SK-N-SH (cell line): Measurements from ENCODE around the gene COX8A. TPM values are rescaled to one million over a fixed set of nuclear protein-coding genes. Genes with fewer than 3 reads are reported as not detected.

Experiments used
- CTCF ChIA-PET: fragments of 300-600, 350-600 bp; formaldehyde crosslinking; extraction: SDS; loops from one replicate; lab custom pipeline; 2021; lab: Yijun Ruan, JAX
- POLR2A ChIA-PET: fragments of 350-600 bp; sonication (Branson Sonifier 250); formaldehyde crosslinking; extraction: SDS; loops from one replicate; lab custom pipeline; 2020; ENCODE audit warnings: antibody characterized with exemption, inconsistent platforms; lab: Yijun Ruan, JAX
- DNase-seq: peaks from one replicate; pipeline ENCODE4 v3.0.0; 2012
- H2AFZ ChIP-seq: fragments of 200-600 bp; sonication (generic); 2 replicates; pipeline ENCODE4 v1.8.1; 2016; ENCODE audit warnings: antibody characterized with exemption, mild to moderate bottlenecking, low read depth
- H3F3A ChIP-seq: fragments of 200-600 bp; sonication (generic); replicated peaks from 2 replicates; pipeline ENCODE3; 2016; ENCODE audit warnings: antibody characterized with exemption, mild to moderate bottlenecking; ENCODE audit not compliant: insufficient read depth
- H3K27ac ChIP-seq, 2 experiments: fragments of 200-500 bp in 1 of 2; fragments of 200-600 bp in 1 of 2; sonication (Bioruptor generic) in 1 of 2; sonication (generic), shearing (Covaris generic) in 1 of 2; 2 replicates each; pipeline versions ENCODE4 v1.5.1 to v1.6.1; 2014 to 2016; ENCODE audit warnings: low read depth in 2 of 2, inconsistent platforms in 1 of 2, low read length in 1 of 2, mild to moderate bottlenecking in 1 of 2, mixed read lengths in 1 of 2
- H3K27me3 ChIP-seq: fragments of 200-600 bp; sonication (generic), shearing (Covaris generic); 2 replicates; pipeline ENCODE4 v1.6.1; 2016; ENCODE audit warnings: mixed run types; ENCODE audit not compliant: insufficient read depth
- H3K36me3 ChIP-seq, 2 experiments: fragments of 200-500 bp in 1 of 2; fragments of 200-600 bp in 1 of 2; sonication (Bioruptor generic) in 1 of 2; sonication (generic) in 1 of 2; replicated peaks in 1 of 2; 2 replicates each; pipeline versions ENCODE3 to v1.5.1; 2014 to 2016; ENCODE audit warnings: low read length in 1 of 2, mild to moderate bottlenecking in 1 of 2; ENCODE audit not compliant: insufficient read depth in 2 of 2, control insufficient read depth in 1 of 2
- H3K4me1 ChIP-seq, 2 experiments: fragments of 200-500 bp in 1 of 2; fragments of 200-600 bp in 1 of 2; sonication (Bioruptor generic) in 1 of 2; sonication (generic), shearing (Covaris generic) in 1 of 2; 2 replicates each; pipeline versions ENCODE4 v1.5.1 to v1.6.1; 2014 to 2016; ENCODE audit warnings: low read depth in 1 of 2, low read length in 1 of 2, mixed run types in 1 of 2; ENCODE audit not compliant: insufficient read depth in 2 of 2, control insufficient read depth in 1 of 2
- H3K4me2 ChIP-seq: fragments of 200-600 bp; sonication (generic), shearing (Covaris generic); 2 replicates; pipeline ENCODE4 v1.6.1; 2017; ENCODE audit warnings: mixed run types
- H3K4me3 ChIP-seq, 2 experiments: fragments of 200-500 bp in 1 of 2; fragments of 200-600 bp in 1 of 2; sonication (Bioruptor generic) in 1 of 2; sonication (generic), shearing (Covaris generic) in 1 of 2; 2 replicates each; pipeline versions ENCODE4 v1.5.1 to v1.8.1; 2014 to 2016; ENCODE audit warnings: low read depth in 2 of 2, inconsistent platforms in 1 of 2, low read length in 1 of 2, mild to moderate bottlenecking in 1 of 2, mixed read lengths in 1 of 2, moderate library complexity in 1 of 2
- H3K79me2 ChIP-seq: fragments of 200-600 bp; sonication (generic); 2 replicates; pipeline ENCODE4 v1.8.1; 2017; ENCODE audit warnings: mild to moderate bottlenecking; ENCODE audit not compliant: insufficient read depth
- H3K9ac ChIP-seq: fragments of 200-600 bp; sonication (generic); 2 replicates; pipeline ENCODE4 v1.6.1; 2017; ENCODE audit warnings: mixed run types
- H3K9me2 ChIP-seq: fragments of 200-600 bp; sonication (generic); 2 replicates; pipeline ENCODE4 v1.6.1; 2017; ENCODE audit warnings: mixed run types
- H3K9me3 ChIP-seq: fragments of 200-600 bp; sonication (generic); 2 replicates; pipeline ENCODE4 v1.6.1; 2017; ENCODE audit warnings: mixed run types, mild to moderate bottlenecking, moderate library complexity
- H4K20me1 ChIP-seq: fragments of 200-600 bp; sonication (generic); 2 replicates; pipeline ENCODE4 v1.6.1; 2017; ENCODE audit warnings: mild to moderate bottlenecking, mixed run types; ENCODE audit not compliant: insufficient read depth
- CHD2 ChIP-seq: fragments of 150-350 bp; IDR thresholded peaks from 2 replicates; pipeline ENCODE4 v1.6.1; 2018; ENCODE audit warnings: low read length; ENCODE audit not compliant: partially characterized antibody
- CTCF ChIP-seq: fragments of 200-600 bp; sonication (generic); IDR thresholded peaks from 2 replicates; pipeline ENCODE4 v1.6.1; 2017; ENCODE audit warnings: antibody characterized with exemption, mild to moderate bottlenecking, moderate library complexity
- EZH2phosphoT487 ChIP-seq: fragments of 200-600 bp; sonication (generic); IDR thresholded peaks from 2 replicates; pipeline ENCODE4 v1.6.1; 2017; ENCODE audit warnings: low read depth, mixed run types, mild to moderate bottlenecking, antibody characterized with exemption, moderate library complexity, borderline replicate concordance
- FOSL2 ChIP-seq: IDR thresholded peaks from 2 replicates; pipeline ENCODE4 v1.4.0; 2012; ENCODE audit warnings: low read depth, mild to moderate bottlenecking, moderate library complexity, borderline replicate concordance
- FOXJ3 ChIP-seq: sonication (generic); formaldehyde crosslinking; IDR thresholded peaks from 2 replicates; pipeline ENCODE4 v1.5.1; 2020; ENCODE audit warnings: mild to moderate bottlenecking, missing genetic modification reagents
- JUND ChIP-seq: IDR thresholded peaks from 2 replicates; pipeline ENCODE4 v1.4.0; 2012
- MEF2A ChIP-seq: IDR thresholded peaks from 2 replicates; pipeline ENCODE4 v1.4.0; 2012; ENCODE audit warnings: low read depth, borderline replicate concordance
- NFIC ChIP-seq: IDR thresholded peaks from 2 replicates; pipeline ENCODE4 v1.4.0; 2012; ENCODE audit warnings: borderline replicate concordance
- RCOR1 ChIP-seq: fragments of 150-350 bp; IDR thresholded peaks from 2 replicates; pipeline ENCODE4 v1.6.1; 2017; ENCODE audit warnings: antibody characterized with exemption, low read length
- RFX5 ChIP-seq: IDR thresholded peaks from 2 replicates; pipeline ENCODE4 v1.6.1; 2012; ENCODE audit warnings: mild to moderate bottlenecking, improper control_type of control experiment, low read length
- RXRA ChIP-seq: IDR thresholded peaks from 2 replicates; pipeline ENCODE4 v1.4.0; 2012; ENCODE audit warnings: low read depth, mild to moderate bottlenecking, borderline replicate concordance
- SIN3A ChIP-seq: IDR thresholded peaks from 2 replicates; pipeline ENCODE4 v1.6.1; 2012; ENCODE audit warnings: low read depth, mild to moderate bottlenecking, low read length, moderate library complexity, borderline replicate concordance
- TAF1 ChIP-seq: IDR thresholded peaks from 2 replicates; pipeline ENCODE4 v1.6.1; 2012; ENCODE audit warnings: low read depth, mild to moderate bottlenecking, low read length, moderate library complexity, borderline replicate concordance
- TCF12 ChIP-seq: IDR thresholded peaks from 2 replicates; pipeline ENCODE4 v1.4.0; 2012
- TEAD4 ChIP-seq: IDR thresholded peaks from 2 replicates; pipeline ENCODE4 v1.4.0; 2012; ENCODE audit warnings: mild to moderate bottlenecking, borderline replicate concordance; ENCODE audit not compliant: insufficient read depth
- USF1 ChIP-seq: IDR thresholded peaks from 2 replicates; pipeline ENCODE4 v1.4.0; 2012; ENCODE audit warnings: low read depth, borderline replicate concordance
- USF2 ChIP-seq: fragments of 150-350 bp; IDR thresholded peaks from 2 replicates; pipeline ENCODE4 v1.6.1; 2017; ENCODE audit warnings: antibody characterized with exemption, low read length, low read depth, borderline replicate concordance
- ZBTB33 ChIP-seq: IDR thresholded peaks from 2 replicates; pipeline ENCODE4 v1.4.0; 2012; ENCODE audit warnings: low read depth, borderline replicate concordance
- WGBS: methylation state at CpG from one replicate; pipeline ENCODE4 v1.1.6; 2017; ENCODE audit warnings: low lambda C conversion rate; 5-methylcytosine and 5-hydroxymethylcytosine counted together
- polyA plus RNA-seq, 3 experiments: library from polyadenylated mRNA; depleted of rRNA; stranded (reverse); fragments of >200 nt; gene quantifications; 2 replicates each; pipeline ENCODE4 v1.2.3, GENCODE V29; 2012

COX8A gene
- polyA plus RNA-seq, 1 of the 3 experiments (the other 2 are of a cell fraction) = 824 TPM

DNA sequence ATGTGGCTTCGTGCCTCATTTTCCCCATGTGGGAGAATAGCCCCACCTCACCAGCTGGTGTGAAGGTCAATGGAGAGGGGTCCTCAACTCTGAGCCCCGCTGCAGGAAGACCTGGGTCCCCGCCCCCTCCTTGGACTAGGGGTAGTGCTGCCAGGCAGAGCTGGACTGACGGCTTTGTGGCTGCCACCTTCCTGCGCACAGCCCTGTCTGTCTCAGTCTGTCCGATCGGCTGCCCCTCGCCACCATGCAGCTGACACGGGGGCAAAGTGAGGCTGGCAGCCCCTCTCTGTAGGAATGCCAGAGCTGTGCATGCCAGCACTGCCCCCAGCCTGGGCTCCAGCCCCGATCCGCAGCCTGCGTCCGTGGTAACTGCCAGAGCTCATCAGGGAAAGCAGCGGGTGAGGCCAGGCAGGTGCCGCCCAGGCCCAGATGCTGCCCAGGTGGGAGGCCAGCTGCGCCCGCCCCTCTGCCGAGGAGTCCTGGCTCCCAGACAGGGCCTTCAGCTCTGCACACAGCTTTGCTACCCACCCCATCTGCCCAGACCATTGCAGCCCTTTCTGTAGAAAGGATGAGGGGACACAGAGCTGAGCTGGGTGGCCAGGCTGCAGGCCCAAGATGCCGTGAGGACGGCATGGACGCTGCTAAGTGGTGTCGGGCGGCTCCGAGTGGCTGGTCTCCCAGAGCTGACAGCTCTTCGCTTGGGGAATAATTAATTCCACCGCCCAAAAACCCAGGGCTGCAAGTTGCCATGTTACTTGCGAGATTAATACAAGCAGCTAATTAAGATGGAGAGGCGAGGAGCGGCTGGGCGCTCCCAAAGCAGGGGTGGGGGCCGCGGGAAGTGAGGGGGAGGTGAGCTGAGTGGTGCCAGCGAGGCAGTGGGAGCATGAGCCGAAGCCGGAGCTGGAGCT is 41.8 kb downstream of the COX8A start:
- H3K4me1 ChIP-seq = peaks cover 0 to 36% of the 10 kb centered on the region in 2 experiments; a peak in 1 of 4 replicates
- H3K27me3 ChIP-seq = no peaks in the 10 kb centered on the region
- no peaks in the 10 kb centered on the region for H3K9me3 ChIP-seq
- H3K9me2 ChIP-seq = no peaks in the 10 kb centered on the region
- ChIA-PET CTCF (interaction anchor here (0.8 to 3.0 kb wide), 7 partner anchors 9 to 137 kb away, joined by 3 to 17 read pairs (median 4); partner anchors contain the start of gene COX8A), POLR2A (interaction anchor here (0.8 to 1.1 kb wide), 3 partner anchors 8 to 42 kb away, joined by 4 to 6 read pairs (median 4); no protein-coding TSS in a partner anchor)
- no peak overlapping the region for H3K4me2 ChIP-seq
- no peak overlapping the region; a peak in 1 of 4 replicates for H3K27ac ChIP-seq
- H3K36me3 ChIP-seq = no peaks in the 10 kb centered on the region
- peaks cover 5% of the 10 kb centered on the region; the same call in 1 of the 2 replicates for H4K20me1 ChIP-seq
- no peak overlapping the region for H3K9ac ChIP-seq
- no peaks in the 10 kb centered on the region for H3F3A ChIP-seq
- no peaks in the 10 kb centered on the region for H3K79me2 ChIP-seq
- no peak overlapping the region for H3K4me3 ChIP-seq
- H2AFZ ChIP-seq = no peak overlapping the region
- TF ChIP-seq FOXJ3 (CRISPR knock-in tag) = no peak
- TF ChIP-seq RFX5 = no peak
- TF ChIP-seq CHD2 = no peak
- no peak for TF ChIP-seq CTCF
- no peak for TF ChIP-seq TCF12
- no peak for TF ChIP-seq USF2
- no peak for TF ChIP-seq RXRA
- no peak for TF ChIP-seq USF1
- no peak; the same call in 1 of the 2 replicates for TF ChIP-seq RCOR1
- no peak for TF ChIP-seq FOSL2
- no peak for TF ChIP-seq EZH2phosphoT487
- no peak for TF ChIP-seq ZBTB33
- TF ChIP-seq TAF1 = no peak
- no peak for TF ChIP-seq MEF2A
- TF ChIP-seq SIN3A = no peak
- TF ChIP-seq JUND = no peak
- TF ChIP-seq NFIC = no peak
- no peak for TF ChIP-seq TEAD4
- WGBS = 92% methylated on average over 22 of the region's 35 CpGs
- no peak for DNase-seq
